Smooth muscle cell (in vitro differentiated cells): ENCODE data around the gene CNOT2. TPM values are rescaled to one million over a fixed set of nuclear protein-coding genes. Genes with fewer than 3 reads are reported as not detected.

Experiments used
- DNase-seq: peaks from one replicate; lab custom pipeline; 2025; ENCODE audit not compliant: unreplicated experiment; lab: John Stamatoyannopoulos, UW
- H2AFZ ChIP-seq: fragments of 200-600 bp; sonication (generic); 2 replicates; pipeline ENCODE4 v1.6.0; 2016; ENCODE audit warnings: antibody characterized with exemption, low read depth, mild to moderate bottlenecking
- H3F3A ChIP-seq: fragments of 200-600 bp; sonication (generic); 2 replicates; pipeline ENCODE4 v1.6.0; 2017; ENCODE audit warnings: antibody characterized with exemption, low read depth
- H3K27ac ChIP-seq: fragments of 200-600 bp; sonication (generic); 2 replicates; pipeline ENCODE4 v1.5.1; 2016; ENCODE audit warnings: low read depth, mild to moderate bottlenecking
- H3K27me3 ChIP-seq: fragments of 200-600 bp; sonication (generic); 2 replicates; pipeline ENCODE4 v1.6.1; 2016; ENCODE audit warnings: low read depth, mild to moderate bottlenecking
- H3K36me3 ChIP-seq: fragments of 200-600 bp; sonication (generic); 2 replicates; pipeline ENCODE4 v1.5.1; 2016; ENCODE audit warnings: low read depth
- H3K4me1 ChIP-seq: fragments of 200-600 bp; sonication (generic); 2 replicates; pipeline ENCODE4 v1.5.1; 2016; ENCODE audit warnings: low read depth
- H3K4me2 ChIP-seq: fragments of 200-600 bp; sonication (generic); 2 replicates; pipeline ENCODE4 v1.6.0; 2016; ENCODE audit warnings: mild to moderate bottlenecking
- H3K4me3 ChIP-seq: fragments of 200-600 bp; sonication (generic); 2 replicates; pipeline ENCODE4 v1.5.1; 2016; ENCODE audit warnings: mild to moderate bottlenecking
- H3K79me2 ChIP-seq: fragments of 200-600 bp; sonication (generic); 2 replicates; pipeline ENCODE4 v1.6.0; 2016; ENCODE audit warnings: low read depth, mild to moderate bottlenecking
- H3K9ac ChIP-seq: fragments of 200-600 bp; sonication (generic); 2 replicates; pipeline ENCODE4 v1.6.0; 2016; ENCODE audit warnings: low read depth
- H3K9me3 ChIP-seq: fragments of 200-600 bp; sonication (generic); replicated peaks from 2 replicates; pipeline ENCODE4 v1.5.1; 2016; ENCODE audit warnings: low read depth
- H4K20me1 ChIP-seq: fragments of 200-600 bp; sonication (generic); 2 replicates; pipeline ENCODE4 v1.6.0; 2016; ENCODE audit warnings: low read depth
- CTCF ChIP-seq: fragments of 200-600 bp; sonication (generic); IDR thresholded peaks from 2 replicates; pipeline ENCODE4 v1.5.1; 2017; ENCODE audit warnings: borderline replicate concordance, mild to moderate bottlenecking, antibody characterized with exemption; ENCODE audit not compliant: insufficient read depth, poor library complexity, severe bottlenecking
- WGBS: methylation state at CpG from one replicate; pipeline ENCODE4 v1.1.7; 2016; ENCODE audit warnings: low lambda C conversion rate; 5-methylcytosine and 5-hydroxymethylcytosine counted together
- polyA plus RNA-seq: library from polyadenylated mRNA; unstranded; fragments of >200 nt; fragmentation: Nextera tagmentation; extraction: Ambion mirVana; gene quantifications from 2 replicates; pipeline ENCODE4 v1.2.1, GENCODE V29; 2016
- total RNA-seq: library from RNA; depleted of rRNA; stranded (reverse); fragments of >200 nt; gene quantifications from 2 replicates; pipeline ENCODE4 v1.2.3, GENCODE V29; 2014

The CNOT2 gene, protein sequence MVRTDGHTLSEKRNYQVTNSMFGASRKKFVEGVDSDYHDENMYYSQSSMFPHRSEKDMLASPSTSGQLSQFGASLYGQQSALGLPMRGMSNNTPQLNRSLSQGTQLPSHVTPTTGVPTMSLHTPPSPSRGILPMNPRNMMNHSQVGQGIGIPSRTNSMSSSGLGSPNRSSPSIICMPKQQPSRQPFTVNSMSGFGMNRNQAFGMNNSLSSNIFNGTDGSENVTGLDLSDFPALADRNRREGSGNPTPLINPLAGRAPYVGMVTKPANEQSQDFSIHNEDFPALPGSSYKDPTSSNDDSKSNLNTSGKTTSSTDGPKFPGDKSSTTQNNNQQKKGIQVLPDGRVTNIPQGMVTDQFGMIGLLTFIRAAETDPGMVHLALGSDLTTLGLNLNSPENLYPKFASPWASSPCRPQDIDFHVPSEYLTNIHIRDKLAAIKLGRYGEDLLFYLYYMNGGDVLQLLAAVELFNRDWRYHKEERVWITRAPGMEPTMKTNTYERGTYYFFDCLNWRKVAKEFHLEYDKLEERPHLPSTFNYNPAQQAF
- 136 and 172 TPM in 2 replicates for total RNA-seq
- polyA plus RNA-seq: 77.3 and 94.5 TPM in 2 replicates

DNA sequence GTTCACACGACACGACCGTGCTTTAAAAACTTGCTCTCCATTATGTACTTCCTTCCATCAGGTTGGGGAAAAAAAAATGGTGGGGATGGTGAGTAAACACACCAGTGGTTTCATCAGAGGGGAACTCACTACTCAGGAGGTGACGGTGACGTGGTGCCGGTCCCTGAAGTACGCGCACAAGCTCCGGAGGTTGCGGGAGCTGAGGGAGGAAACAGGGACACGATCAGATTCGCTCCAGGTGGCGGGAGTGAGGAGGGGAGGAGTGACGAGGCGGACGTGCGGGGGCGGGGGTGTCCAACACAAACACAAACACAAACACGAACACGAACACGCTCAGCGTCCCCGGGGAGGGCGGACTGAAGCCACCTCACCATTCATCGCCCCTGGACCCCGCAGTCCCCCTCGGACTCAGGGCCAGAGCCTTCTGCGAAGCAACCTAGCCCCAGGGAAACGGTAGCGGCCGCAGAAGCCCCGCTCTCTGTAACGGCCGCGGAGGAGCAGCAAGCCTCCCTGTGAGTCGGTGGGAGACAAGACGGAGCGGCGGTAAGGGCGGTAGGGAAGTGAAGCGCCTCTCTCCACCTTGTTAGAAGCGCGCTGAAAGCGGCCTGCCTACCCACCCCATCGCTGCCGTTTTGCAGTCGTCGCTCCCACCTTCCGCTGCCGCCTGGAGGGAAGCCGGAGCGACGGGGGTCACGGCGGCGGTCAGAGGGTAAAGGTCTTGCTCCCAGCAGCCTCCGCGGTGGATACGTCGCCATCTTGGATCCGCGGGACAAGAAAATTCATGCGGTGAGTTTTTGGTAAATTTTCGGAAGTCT is at the start of gene CNOT2:
Gene CNOT2, plus strand, starts transcription at position 739 of the 815 bp plus-strand sequence. CDS start 34,794 bp downstream, outside the sequence.
- under 1% methylated on average over 61 of the region's 64 CpGs for WGBS
- Histone ChIP-seq H3K4me2 (peak within 1 kb of the TSS; percentile 99), H3K4me1 (peaks cover 35% of the 10 kb centered on the region), H3K9me3 (no peaks in the 10 kb centered on the region), H3K4me3 (peak within 1 kb of the TSS; percentile 89), H3F3A (no peaks in the 10 kb centered on the region), H3K27ac (peak within 1 kb of the TSS; percentile 100), H3K79me2 (peaks cover 71% of the 10 kb centered on the region), H3K36me3 (peaks cover 17% of the 10 kb centered on the region), H4K20me1 (peaks cover 35% of the 10 kb centered on the region), H3K27me3 (no peaks in the 10 kb centered on the region), H3K9ac (peak within 1 kb of the TSS; percentile 99), H2AFZ (peak within 1 kb of the TSS; percentile 97)
- peak; percentile 75 for DNase-seq
- no peak for TF ChIP-seq CTCF

- Histone ChIP-seq H3K79me2 (no peaks in the 10 kb centered on the region), H3K36me3 (no peaks in the 10 kb centered on the region), H3K4me2 (no peak overlapping the region), H4K20me1 (no peaks in the 10 kb centered on the region), H3K27me3 (no peaks in the 10 kb centered on the region), H2AFZ (no peak overlapping the region), H3K9me3 (no peaks in the 10 kb centered on the region), H3K9ac (no peak overlapping the region), H3K27ac (no peak overlapping the region), H3K4me3 (no peak overlapping the region), H3F3A (no peaks in the 10 kb centered on the region), H3K4me1 (peaks cover 4% of the 10 kb centered on the region)
- TF ChIP-seq CTCF: no peak
- DNase-seq: no peak
Measured at GRCh38 chr12:70194076-70194475, 49.2 kb upstream of the CNOT2 start.

DNA sequence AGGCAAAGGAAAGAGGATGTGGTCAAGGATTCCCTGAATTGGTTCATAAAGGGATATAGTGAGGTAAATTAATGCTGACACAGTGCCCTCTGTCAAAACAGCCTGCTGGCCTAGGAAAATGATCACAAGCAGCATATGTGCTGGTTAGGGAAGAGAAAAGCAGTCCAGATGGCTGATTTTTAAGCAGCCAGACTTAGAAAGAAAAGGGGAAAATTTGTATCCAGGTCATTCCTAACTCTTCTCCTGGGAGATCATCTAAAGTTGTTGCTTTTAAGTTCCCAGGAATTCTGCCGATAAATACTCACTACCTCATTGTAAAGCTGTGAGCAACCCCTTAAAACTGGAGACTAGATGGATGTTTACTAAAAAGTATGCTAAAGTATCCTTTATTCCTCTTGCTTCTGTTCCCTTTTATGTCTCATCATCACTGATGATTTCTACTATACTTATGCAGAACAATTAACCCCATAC is 46.4 kb upstream of the CNOT2 start:
- Histone ChIP-seq H3K27ac (peak overlapping the region; percentile 45), H3K4me1 (peaks cover 4% of the 10 kb centered on the region)
- 58% methylated on average over 1 of the region's 1 CpG for WGBS

More for the DNA sequence above, 46.4 kb upstream of the CNOT2 start:
- Histone ChIP-seq H3K9ac (no peak overlapping the region), H3K4me2 (peak overlapping the region; percentile 55), H3K9me3 (no peaks in the 10 kb centered on the region), H3K27me3 (no peaks in the 10 kb centered on the region), H4K20me1 (no peaks in the 10 kb centered on the region), H2AFZ (peak overlapping the region; percentile 41), H3K4me3 (no peak overlapping the region), H3K36me3 (no peaks in the 10 kb centered on the region), H3F3A (no peaks in the 10 kb centered on the region), H3K79me2 (no peaks in the 10 kb centered on the region)
- DNase-seq: no peak
- no peak for TF ChIP-seq CTCF
